CD4-positive, CD25-positive, alpha-beta regulatory T cell (primary cell): ENCODE results near the gene SLC7A6OS. TPM values are rescaled to one million over a fixed set of nuclear protein-coding genes. Genes with fewer than 3 reads are reported as not detected.

Experiments used
- ATAC-seq, 2 donors: fragments of 150-1000 bp; cut with Tn5 transposase; one replicate each; pipeline ENCODE4 v1.10.0; 2021; ENCODE audit warnings: low read depth in 2 of 2, moderate number of reproducible peaks in 2 of 2, moderate library complexity in 1 of 2
- DNase-seq, 3 donors: peaks; one replicate each; pipeline versions ENCODE4 v3.0.0 to v3.0.0-alpha.2; 2012 to 2022; ENCODE audit warnings: mixed read lengths in 1 of 3
- H3K27ac ChIP-seq: one replicate; pipeline ENCODE4 v1.7.0; 2013; ENCODE audit warnings: mild to moderate bottlenecking, low read length; ENCODE audit not compliant: insufficient read depth, poor library complexity, severe bottlenecking
- H3K27me3 ChIP-seq: one replicate; pipeline ENCODE4 v1.7.0; 2013; ENCODE audit warnings: low read length; ENCODE audit not compliant: control insufficient read depth, insufficient read depth
- H3K36me3 ChIP-seq: one replicate; pipeline ENCODE4 v1.7.0; 2013; ENCODE audit warnings: mild to moderate bottlenecking, low read length, moderate library complexity; ENCODE audit not compliant: control insufficient read depth, insufficient read depth
- H3K4me1 ChIP-seq: 2 replicates; pipeline ENCODE4 v1.7.0; 2013; ENCODE audit warnings: mild to moderate bottlenecking, low read length; ENCODE audit not compliant: insufficient read depth, control insufficient read depth, poor library complexity, severe bottlenecking
- H3K4me3 ChIP-seq: one replicate; pipeline ENCODE4 v1.7.0; 2013; ENCODE audit warnings: low read depth, mild to moderate bottlenecking, low read length, moderate library complexity
- H3K9me3 ChIP-seq, 2 experiments: 1 replicate in 1 of 2; 2 replicates in 1 of 2; pipeline ENCODE4 v1.7.0; 2013; ENCODE audit warnings: low read length in 2 of 2, mild to moderate bottlenecking in 1 of 2, moderate library complexity in 1 of 2; ENCODE audit not compliant: control insufficient read depth in 2 of 2
- H3K27ac Mint-ChIP-seq, 3 donors: one replicate each; pipeline ENCODE4 v1.8.0; 2020 to 2022; ENCODE audit warnings: mild to moderate bottlenecking in 3 of 3, mixed read lengths in 3 of 3, moderate library complexity in 2 of 3
- H3K27me3 Mint-ChIP-seq: one replicate; pipeline ENCODE4 v1.8.0; 2022; ENCODE audit warnings: mild to moderate bottlenecking, mixed read lengths
- H3K36me3 Mint-ChIP-seq: one replicate; pipeline ENCODE4 v1.8.0; 2020; ENCODE audit warnings: mixed read lengths
- H3K4me1 Mint-ChIP-seq, 4 donors: one replicate each; pipeline ENCODE4 v1.8.0; 2020 to 2022; ENCODE audit warnings: mixed read lengths in 4 of 4, mild to moderate bottlenecking in 1 of 4
- H3K4me3 Mint-ChIP-seq, 4 donors: one replicate each; pipeline ENCODE4 v1.8.0; 2020 to 2022; ENCODE audit warnings: mild to moderate bottlenecking in 4 of 4, mixed read lengths in 4 of 4, moderate library complexity in 3 of 4
- H3K9me3 Mint-ChIP-seq, 7 donors: one replicate each; pipeline ENCODE4 v1.8.0; 2020 to 2022; ENCODE audit warnings: mixed read lengths in 7 of 7, mild to moderate bottlenecking in 3 of 7, moderate library complexity in 2 of 7
- polyA plus RNA-seq, 4 donors: library from polyadenylated mRNA; unstranded; fragments of 300-500 nt; fragmentation: Illumina TruSeq; gene quantifications; one replicate each; pipeline ENCODE4 v1.2.3, GENCODE V29; 2021
- total RNA-seq: library from RNA; stranded (reverse); gene quantifications from one replicate; pipeline ENCODE4 v1.2.3, GENCODE V29; 2022

SLC7A6OS gene
- total and polyA plus RNA-seq, 5 donors from 2014 or later, result 23.7 to 38.4 (median 27.6) TPM

GRCh38 chr16:68306633-68307032 is 4.1 kb downstream of the SLC7A6OS start:
- Mint-ChIP-seq H3K27ac (peak overlapping the region; percentile 20 to 76 (median 75)), H3K36me3 (peaks cover 38% of the 10 kb centered on the region), H3K27me3 (no peaks in the 10 kb centered on the region), H3K9me3 (no peaks in the 10 kb centered on the region), H3K4me3 (peak overlapping the region in 1 of 4 donors; percentile 15), H3K4me1 (peaks cover 13 to 51% (median 33%) of the 10 kb centered on the region in 4 donors)
- Histone ChIP-seq H3K36me3 (peaks cover 60% of the 10 kb centered on the region), H3K27ac (no peak overlapping the region), H3K4me3 (no peak overlapping the region), H3K27me3 (no peaks in the 10 kb centered on the region), H3K4me1 (peaks cover 26% of the 10 kb centered on the region), H3K9me3 (no peaks in the 10 kb centered on the region)
- no peak for ATAC-seq
- no peak for DNase-seq

- DNase-seq, result no peak
- Mint-ChIP-seq H3K27me3 (no peaks in the 10 kb centered on the region), H3K36me3 (peaks cover 47% of the 10 kb centered on the region), H3K4me1 (peaks cover 12 to 47% (median 20%) of the 10 kb centered on the region in 4 donors), H3K27ac (peak overlapping the region in 2 of 3 donors; percentile 21 to 55), H3K9me3 (no peaks in the 10 kb centered on the region), H3K4me3 (no peak overlapping the region)
- Histone ChIP-seq H3K36me3 (peaks cover 91% of the 10 kb centered on the region), H3K4me3 (no peak overlapping the region), H3K27ac (no peak overlapping the region), H3K27me3 (no peaks in the 10 kb centered on the region), H3K4me1 (no peaks in the 10 kb centered on the region), H3K9me3 (no peaks in the 10 kb centered on the region)
- no peak for ATAC-seq
Measured at GRCh38 chr16:68300734-68301459, 9.8 kb downstream of the SLC7A6OS start.

GRCh38 chr16:68299571-68300453 is 10.9 kb downstream of the SLC7A6OS start:
- Mint-ChIP-seq H3K4me3 (no peak overlapping the region), H3K4me1 (peaks cover 12 to 44% (median 19%) of the 10 kb centered on the region in 4 donors), H3K27me3 (no peaks in the 10 kb centered on the region), H3K27ac (peak overlapping the region; percentile 21 to 74 (median 23)), H3K36me3 (peaks cover 51% of the 10 kb centered on the region), H3K9me3 (no peaks in the 10 kb centered on the region)
- Histone ChIP-seq H3K9me3 (no peaks in the 10 kb centered on the region), H3K4me3 (no peak overlapping the region), H3K4me1 (no peaks in the 10 kb centered on the region), H3K27me3 (no peaks in the 10 kb centered on the region), H3K27ac (no peak overlapping the region), H3K36me3 (peaks cover 93% of the 10 kb centered on the region)
- DNase-seq (no peak), ATAC-seq (no peak)

- Mint-ChIP-seq H3K4me3 (no peak overlapping the region), H3K9me3 (no peaks in the 10 kb centered on the region), H3K36me3 (peaks cover 58% of the 10 kb centered on the region), H3K27ac (peak overlapping the region; percentile 21 to 74 (median 46)), H3K4me1 (peaks cover 10 to 49% (median 20%) of the 10 kb centered on the region in 4 donors), H3K27me3 (no peaks in the 10 kb centered on the region)
- no peaks in the 10 kb centered on the region for H3K4me1 ChIP-seq
- no peaks in the 10 kb centered on the region for H3K27me3 ChIP-seq
- ATAC-seq, result no peak
- H3K9me3 ChIP-seq, result no peaks in the 10 kb centered on the region
- DNase-seq, result no peak
- H3K27ac ChIP-seq, result no peak overlapping the region
- H3K4me3 ChIP-seq, result no peak overlapping the region
- peaks cover 95% of the 10 kb centered on the region for H3K36me3 ChIP-seq
Measured at GRCh38 chr16:68298907-68299561, 11.7 kb downstream of the SLC7A6OS start.

- ATAC-seq, result no peak
- peaks cover 12 to 55% (median 21%) of the 10 kb centered on the region in 4 donors for H3K4me1 Mint-ChIP-seq
- H3K36me3 ChIP-seq, result peaks cover 94% of the 10 kb centered on the region
- H3K4me3 ChIP-seq, result no peak overlapping the region
- no peaks in the 10 kb centered on the region for H3K9me3 Mint-ChIP-seq
- no peak overlapping the region for H3K27ac ChIP-seq
- H3K27ac Mint-ChIP-seq, result peak overlapping the region in 2 of 3 donors; percentile 21 to 52
- no peaks in the 10 kb centered on the region for H3K9me3 ChIP-seq
- peaks cover 56% of the 10 kb centered on the region for H3K36me3 Mint-ChIP-seq
- no peaks in the 10 kb centered on the region for H3K4me1 ChIP-seq
- DNase-seq, result no peak
- no peaks in the 10 kb centered on the region for H3K27me3 Mint-ChIP-seq
- H3K4me3 Mint-ChIP-seq, result no peak overlapping the region
- H3K27me3 ChIP-seq, result no peaks in the 10 kb centered on the region
Measured at GRCh38 chr16:68298312-68298711, 12.4 kb downstream of the SLC7A6OS start.

- ATAC-seq (no peak), DNase-seq (no peak)
- Mint-ChIP-seq H3K4me3 (no peak overlapping the region), H3K4me1 (peaks cover 12 to 56% (median 23%) of the 10 kb centered on the region in 4 donors), H3K36me3 (peaks cover 57% of the 10 kb centered on the region), H3K27me3 (no peaks in the 10 kb centered on the region), H3K27ac (peak overlapping the region in 2 of 3 donors; percentile 17 to 21), H3K9me3 (no peaks in the 10 kb centered on the region)
- H3K27ac ChIP-seq, result no peak overlapping the region
- H3K9me3 ChIP-seq, result no peaks in the 10 kb centered on the region
- H3K4me3 ChIP-seq, result no peak overlapping the region
- H3K4me1 ChIP-seq, result no peaks in the 10 kb centered on the region
- peaks cover 96% of the 10 kb centered on the region for H3K36me3 ChIP-seq
- H3K27me3 ChIP-seq, result no peaks in the 10 kb centered on the region
Measured at GRCh38 chr16:68297908-68298307, 12.8 kb downstream of the SLC7A6OS start.

GRCh38 chr16:68296693-68297092 is 14.1 kb downstream of the SLC7A6OS start:
- Mint-ChIP-seq H3K36me3 (peaks cover 56% of the 10 kb centered on the region), H3K9me3 (no peaks in the 10 kb centered on the region), H3K4me3 (no peak overlapping the region), H3K4me1 (peaks cover 14 to 61% (median 26%) of the 10 kb centered on the region in 4 donors), H3K27me3 (no peaks in the 10 kb centered on the region), H3K27ac (peak overlapping the region; percentile 57 to 84 (median 75))
- DNase-seq, result no peak
- Histone ChIP-seq H3K27me3 (no peaks in the 10 kb centered on the region), H3K4me3 (no peak overlapping the region), H3K36me3 (peaks cover 93% of the 10 kb centered on the region), H3K9me3 (no peaks in the 10 kb centered on the region), H3K27ac (no peak overlapping the region), H3K4me1 (peaks cover 12% of the 10 kb centered on the region)
- no peak for ATAC-seq
